ENCODE results near the gene FMNL3.
"Not testable (repeated sequence)": the region's sequence is repeated elsewhere in the genome, so short reads cannot be mapped to it uniquely, and the experiment has no call there.

The FMNL3 gene

DNA sequence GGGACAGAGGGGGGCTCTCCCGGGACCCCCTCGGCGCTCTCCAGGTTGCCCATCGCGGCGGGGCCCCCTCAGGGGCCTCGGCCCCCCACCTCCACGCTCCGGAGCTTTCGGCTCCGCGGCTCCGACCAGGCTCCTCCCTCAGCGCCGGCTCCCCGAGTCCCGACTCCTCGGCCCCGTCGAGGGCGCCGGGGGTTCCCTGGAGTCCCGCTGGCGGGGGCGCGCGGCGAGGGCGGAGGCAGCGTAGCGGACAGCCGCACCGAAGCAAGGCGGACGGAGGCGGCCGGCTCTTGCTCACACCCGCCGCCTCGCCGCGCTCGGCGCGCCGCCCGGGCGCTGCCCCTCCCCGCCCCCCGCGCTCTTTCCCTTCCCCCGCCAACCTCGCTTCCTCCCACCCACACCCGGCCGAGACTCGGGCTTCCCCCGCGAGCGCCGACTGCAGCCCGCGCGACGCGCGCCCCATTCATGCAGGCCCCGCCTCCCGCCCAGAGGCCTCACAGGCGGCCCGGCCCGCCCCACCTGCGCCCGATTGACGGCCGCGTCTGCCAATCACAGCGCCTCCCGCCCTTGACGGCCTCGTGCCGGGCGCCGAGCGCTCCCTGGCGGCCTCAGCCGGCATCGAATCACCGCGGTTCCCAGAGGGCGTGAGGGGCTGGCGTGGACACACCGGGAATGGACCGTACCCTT is at the start of gene FMNL3:
TSS of gene FMNL3 (minus strand) at position 278 of the 684 bp plus-strand sequence. CDS start at position 53, 225 bp downstream.
- peak; percentile 93 for DNase-seq

GRCh38 chr12:49750996-49751393 is 43.8 kb upstream of the FMNL3 start:
- DNase-seq, result no peak

DNA sequence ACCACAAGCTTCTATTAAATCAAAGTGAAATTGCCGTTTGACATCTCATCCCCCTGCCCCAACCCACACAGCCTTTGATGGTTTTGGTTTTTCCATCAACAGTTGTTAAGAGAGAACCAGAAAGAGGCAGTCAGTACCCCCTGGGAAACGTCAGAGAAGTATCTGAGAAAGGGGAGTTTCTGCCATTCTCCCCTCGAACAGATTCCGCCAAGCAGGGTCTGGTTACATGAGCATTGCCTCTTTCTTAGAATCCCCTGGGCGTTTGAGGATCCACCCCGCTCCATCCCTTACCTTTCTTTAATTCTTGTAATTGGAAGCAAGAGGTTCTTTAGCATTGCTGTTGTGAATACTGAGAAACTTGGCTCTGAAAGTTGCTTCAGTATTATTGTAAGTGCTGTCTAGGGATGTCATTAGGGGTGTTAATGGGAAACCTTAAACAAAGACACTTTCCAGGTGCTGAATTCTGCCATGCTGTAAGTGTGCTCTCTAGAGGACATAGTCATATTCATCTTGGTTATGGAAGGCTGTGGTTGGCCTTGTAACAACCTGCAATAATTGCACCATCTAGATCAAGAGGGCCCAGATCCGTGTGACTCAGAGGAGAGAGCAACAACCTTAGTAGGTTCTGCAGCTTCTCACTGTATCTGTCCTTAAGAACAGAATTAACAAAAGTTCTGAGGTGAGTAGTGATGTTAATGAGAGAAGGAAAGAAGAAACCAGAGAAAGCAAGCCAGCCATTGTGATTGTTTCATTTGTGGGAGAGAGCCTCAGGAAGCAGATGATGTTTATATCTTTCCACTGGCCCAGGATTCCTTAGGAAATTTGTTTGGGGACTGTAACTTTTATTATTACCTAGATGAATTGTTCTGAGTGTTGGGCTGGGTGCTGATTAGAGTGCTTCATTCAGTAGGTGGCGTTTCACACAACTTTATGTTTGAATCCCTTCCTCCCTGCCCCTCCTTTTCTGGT is 43.1 kb upstream of the FMNL3 start:
- peak; percentile 77 for DNase-seq

DNA sequence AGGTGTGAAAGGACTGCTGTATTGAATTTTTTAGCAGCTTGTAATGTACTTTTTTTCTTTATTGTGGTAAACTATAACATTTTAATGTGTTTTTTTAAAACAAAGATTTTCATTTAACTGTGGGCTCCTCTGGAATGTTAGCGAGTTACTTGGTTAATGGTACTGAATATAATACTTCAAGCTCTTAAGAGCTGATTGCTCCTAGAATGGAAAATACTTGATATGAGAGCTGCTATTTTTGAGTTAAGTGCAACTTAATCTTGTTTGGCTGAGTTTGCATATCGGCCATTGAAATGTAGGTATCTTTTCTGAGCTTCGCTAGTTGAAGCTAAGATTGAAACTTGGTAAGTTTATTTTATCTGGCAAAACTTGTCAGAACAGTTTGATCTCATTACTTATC is 41.6 kb upstream of the FMNL3 start:
- DNase-seq, result no peak

DNA sequence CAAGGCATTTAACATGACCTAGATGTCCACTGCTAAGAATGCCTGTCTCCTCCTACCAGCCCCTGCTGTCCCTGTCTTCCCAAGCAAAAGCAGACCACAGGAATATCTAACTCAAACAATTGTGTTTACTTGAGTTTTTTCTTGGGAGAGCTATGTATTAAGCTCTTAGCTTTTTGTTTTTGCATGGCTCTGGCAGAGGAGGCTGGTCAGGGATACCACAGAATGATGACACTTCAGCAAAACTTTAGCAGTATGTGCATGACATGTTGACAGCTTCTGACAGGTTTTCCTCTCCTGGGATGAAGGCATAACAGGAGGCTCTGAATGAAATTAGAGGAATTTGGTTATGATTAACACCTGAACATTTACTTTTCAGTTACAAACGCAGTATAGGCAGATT is 41.1 kb upstream of the FMNL3 start:
- no peak for DNase-seq

GRCh38 chr12:49744363-49744885 is 37.2 kb upstream of the FMNL3 start:
- no peak for DNase-seq

DNA sequence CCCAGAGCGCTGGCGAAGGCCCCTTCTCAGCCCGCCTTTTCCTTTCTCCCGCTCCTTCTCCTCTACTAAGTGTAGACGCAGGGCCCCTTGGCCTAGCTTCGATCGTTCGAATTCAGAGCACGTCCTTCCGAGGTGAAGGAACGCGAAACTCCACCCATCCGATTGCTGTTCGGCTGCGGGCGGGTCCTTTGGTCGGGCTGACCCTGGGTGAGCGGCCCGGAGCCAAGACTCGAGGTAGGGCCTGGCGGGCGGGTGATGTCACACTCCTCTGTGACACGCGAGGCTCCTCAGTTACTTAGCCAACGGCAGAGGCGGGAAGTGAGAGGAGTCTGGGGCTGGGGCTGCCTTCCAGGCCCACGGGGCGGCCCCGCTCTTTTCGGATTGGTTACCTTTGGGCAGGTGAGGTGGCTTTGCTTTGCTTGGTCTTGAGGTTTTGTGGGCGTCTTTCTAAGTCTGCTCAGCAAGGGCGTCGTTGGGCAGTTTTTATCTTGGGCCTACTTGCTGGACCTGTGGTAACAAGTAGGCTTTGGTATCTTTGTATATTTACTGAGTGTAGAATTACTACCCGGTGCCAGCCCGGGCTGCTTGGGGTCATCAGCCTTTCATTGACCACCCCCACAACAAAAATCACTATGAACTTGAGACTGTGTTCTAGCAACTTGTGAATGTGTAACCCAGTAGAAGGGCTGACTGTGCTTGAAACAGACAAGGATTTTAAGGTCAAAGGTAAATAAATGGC is 34.8 kb upstream of the FMNL3 start:
- peak; percentile 85 for DNase-seq

- peak; percentile 100 for DNase-seq
Observed at GRCh38 chr12:49740930-49741881, 34.0 kb upstream of the FMNL3 start, which contains the start of gene TMBIM6. Gene TMBIM6 (plus strand): TSS chr12:49741557. CDS start chr12:49752494, 10,937 bp downstream.

GRCh38 chr12:49740277-49740676 is 33.1 kb upstream of the FMNL3 start:
- DNase-seq, result not testable (repeated sequence)

- DNase-seq, result not testable (repeated sequence)
Observed at GRCh38 chr12:49738721-49739120, 31.5 kb upstream of the FMNL3 start.

DNA sequence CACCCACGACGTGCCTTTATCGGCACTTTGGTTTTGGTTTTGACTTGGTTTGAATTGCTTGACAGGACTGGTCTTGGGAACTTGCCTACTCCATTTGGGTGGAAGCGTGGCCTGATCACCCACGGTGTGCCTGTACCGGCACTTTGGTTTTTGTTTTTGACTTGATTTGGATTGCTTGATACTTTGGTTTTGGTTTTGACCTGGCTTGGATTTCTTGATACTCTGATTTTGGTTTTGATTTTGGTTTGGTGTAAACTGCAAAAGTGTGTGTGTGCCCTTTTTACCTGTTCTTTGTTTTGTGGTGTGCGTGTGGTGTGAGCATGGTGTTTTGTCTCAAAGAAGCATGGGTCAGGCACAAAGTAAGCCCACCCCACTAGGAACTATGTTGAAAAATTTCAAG is 27.7 kb upstream of the FMNL3 start:
- not testable (repeated sequence) for DNase-seq

DNA sequence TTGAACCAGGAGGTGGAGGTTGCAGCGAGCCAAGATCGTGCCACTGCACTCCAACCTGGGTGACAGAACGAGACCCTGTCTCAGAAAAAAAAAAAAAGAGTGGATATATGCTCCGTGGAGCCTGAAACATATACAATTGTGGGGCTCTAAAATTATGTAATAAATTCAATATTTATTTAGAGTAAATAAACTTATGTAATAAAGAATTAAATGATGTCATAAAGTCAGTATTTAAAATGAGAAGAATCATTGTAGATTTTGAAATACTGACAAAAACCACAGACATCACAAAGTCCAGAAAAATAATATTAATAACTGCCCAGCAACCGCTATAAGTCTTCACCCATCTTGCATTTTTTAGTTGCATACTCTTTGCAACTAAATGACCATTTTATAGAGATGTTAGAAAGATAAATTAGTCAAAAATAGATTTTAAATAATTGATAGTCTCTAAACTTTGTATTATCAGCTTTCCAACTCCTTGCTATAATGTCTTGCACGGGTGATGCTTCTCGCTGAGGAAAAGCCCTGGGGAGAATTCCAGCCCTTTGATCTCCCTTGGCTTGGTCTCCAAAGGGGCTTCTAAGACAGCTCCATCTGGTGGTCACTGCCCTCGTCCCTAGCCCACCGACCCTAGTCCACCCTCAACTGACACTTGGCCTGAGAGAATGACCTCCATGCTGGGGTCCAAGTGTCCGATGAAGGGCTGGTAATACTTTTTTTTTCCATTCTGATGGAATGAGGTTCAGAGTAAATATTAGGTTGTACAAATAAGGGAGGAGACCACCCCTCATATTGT is 26.2 kb upstream of the FMNL3 start:
- no peak for DNase-seq

- no peak for DNase-seq
Observed at GRCh38 chr12:49730568-49731101, 23.4 kb upstream of the FMNL3 start.

DNA sequence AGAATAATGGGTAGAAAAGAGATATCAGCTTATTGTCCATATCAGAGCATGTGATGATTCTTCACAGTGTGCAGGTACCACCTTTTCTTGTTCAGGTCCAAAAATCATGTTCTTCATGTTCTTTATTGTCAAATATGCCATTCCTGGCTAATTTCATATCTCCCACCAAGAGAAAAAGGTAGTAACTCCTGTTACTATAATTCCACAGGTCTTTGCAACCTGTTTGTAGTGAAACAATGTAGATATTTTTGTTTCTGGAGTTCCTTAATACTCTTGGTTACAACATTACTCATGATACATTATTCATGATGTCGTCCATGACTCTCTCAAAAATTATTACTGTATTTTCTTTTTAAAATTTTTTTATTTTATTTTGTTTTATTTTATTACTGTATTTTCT is 22.8 kb upstream of the FMNL3 start:
- DNase-seq, result no peak

GRCh38 chr12:49728446-49728845 is 21.2 kb upstream of the FMNL3 start:
- no peak for DNase-seq

DNA sequence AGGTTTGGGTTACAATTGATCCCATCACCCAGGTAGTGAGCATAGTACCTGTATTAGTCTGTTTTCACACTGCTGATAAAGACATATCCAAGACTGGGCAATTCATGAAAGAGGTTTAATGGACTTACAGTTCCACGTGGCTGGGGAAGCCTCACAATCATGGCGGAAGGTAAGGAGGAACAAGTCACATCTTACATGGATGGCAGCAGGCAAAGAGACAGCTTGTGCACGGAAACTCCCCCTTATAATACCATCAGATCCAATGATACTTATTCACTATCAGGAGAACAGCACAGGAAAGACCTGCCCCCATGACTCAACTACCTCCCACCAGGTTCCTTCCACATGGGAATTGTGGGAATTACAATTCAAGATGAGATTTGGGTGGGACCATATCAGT is 14.2 kb upstream of the FMNL3 start:
- DNase-seq, result not testable (repeated sequence)

- DNase-seq, result peak; percentile 17
Observed at GRCh38 chr12:49720214-49720613, 13.0 kb upstream of the FMNL3 start.

DNA sequence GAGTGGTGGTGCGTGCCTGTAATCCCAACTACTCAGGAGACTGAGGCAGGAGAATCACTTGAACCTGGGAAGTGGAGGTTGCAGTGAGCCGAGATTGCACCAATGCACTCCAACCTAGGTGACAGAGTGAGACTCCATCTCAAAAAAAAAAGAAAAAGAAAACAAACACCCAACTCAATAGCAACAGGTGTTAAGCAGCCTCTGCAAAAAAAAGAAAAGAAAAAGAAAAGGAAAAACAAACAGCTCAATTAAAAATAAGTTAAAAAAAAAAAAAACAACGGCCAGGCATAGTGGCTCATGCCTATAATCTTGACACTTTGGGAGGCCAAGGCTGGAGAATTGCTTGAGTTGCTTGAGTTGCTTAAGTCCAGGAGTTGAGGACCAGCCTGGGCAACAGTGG is 10.6 kb upstream of the FMNL3 start:
- not testable (repeated sequence) for DNase-seq

GRCh38 chr12:49716553-49716952 is 9.3 kb upstream of the FMNL3 start:
- no peak for DNase-seq

DNA sequence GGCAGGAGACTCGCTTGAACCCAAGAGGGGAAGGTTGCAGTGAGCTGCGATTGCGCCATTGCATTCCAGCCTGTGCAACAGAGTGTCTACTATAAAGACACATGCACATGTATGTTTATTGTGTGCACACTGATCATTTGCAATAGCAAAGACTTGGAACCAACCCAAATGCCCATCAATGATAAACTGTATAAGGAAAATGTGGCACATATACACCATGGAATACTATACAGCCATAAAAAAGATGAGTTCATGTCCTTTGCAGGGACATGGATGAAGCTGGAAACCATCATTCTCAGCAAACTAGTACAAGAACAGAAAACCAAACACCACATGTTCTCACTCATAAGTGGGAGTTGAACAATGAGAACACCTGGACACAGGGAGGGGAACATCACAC is 6.7 kb upstream of the FMNL3 start:
- DNase-seq, result not testable (repeated sequence)

Measured in HCEC 1CT (cell line).